Measurements from ENCODE around the gene UBE2H. TPM values are rescaled to one million over a fixed set of nuclear protein-coding genes. Genes with fewer than 3 reads are reported as not detected.

The UBE2H gene
- total RNA-seq, 1 donor from 2014 or later: 112 TPM

- Histone ChIP-seq H3K36me3 (no peaks in the 10 kb centered on the region), H3K27me3 (ENCODE audit: low read depth) (peaks cover 91% of the 10 kb centered on the region), H3K9me3 (replicated peaks) (no peaks in the 10 kb centered on the region), H3K4me3 (no peak overlapping the region), H3K27ac (replicated peaks) (no peak overlapping the region), H3K4me1 (peaks cover 37% of the 10 kb centered on the region)
- TF ChIP-seq CTCF (IDR thresholded peaks at IDR 0.05; ENCODE audit: borderline replicate concordance): no peak
- intact Hi-C loops (cut with micrococcal nuclease): no loop called here
- no peak for DNase-seq
Measured at GRCh38 chr7:129786825-129787563, 165.8 kb downstream of the UBE2H start.

GRCh38 chr7:129785685-129786514 lies 166.9 kb downstream of the UBE2H start:
- no peaks in the 10 kb centered on the region for H3K9me3 ChIP-seq (replicated peaks)
- intact Hi-C loops (cut with micrococcal nuclease): no loop called here
- H3K27ac ChIP-seq (replicated peaks): no peak overlapping the region
- H3K36me3 ChIP-seq: no peaks in the 10 kb centered on the region
- peak overlapping the region; percentile 36 for H3K4me3 ChIP-seq
- peaks cover 98% of the 10 kb centered on the region for H3K27me3 ChIP-seq (ENCODE audit: low read depth)
- peaks cover 48% of the 10 kb centered on the region for H3K4me1 ChIP-seq
- DNase-seq: no peak
- no peak for TF ChIP-seq CTCF (IDR thresholded peaks at IDR 0.05; ENCODE audit: borderline replicate concordance)

GRCh38 chr7:129784783-129785684 lies 167.7 kb downstream of the UBE2H start:
- peaks cover 57% of the 10 kb centered on the region for H3K4me1 ChIP-seq
- H3K36me3 ChIP-seq: no peaks in the 10 kb centered on the region
- peaks cover 100% of the 10 kb centered on the region for H3K27me3 ChIP-seq (ENCODE audit: low read depth)
- H3K9me3 ChIP-seq (replicated peaks): no peaks in the 10 kb centered on the region
- DNase-seq: peak; percentile 25
- TF ChIP-seq CTCF (IDR thresholded peaks at IDR 0.05; ENCODE audit: borderline replicate concordance): no peak
- intact Hi-C loops (cut with micrococcal nuclease): no loop called here
- no peak overlapping the region for H3K27ac ChIP-seq (replicated peaks)
- H3K4me3 ChIP-seq: peak overlapping the region; percentile 36

GRCh38 chr7:129784437-129784782 lies 168.3 kb downstream of the UBE2H start:
- H3K27ac ChIP-seq (replicated peaks): no peak overlapping the region
- intact Hi-C loops (cut with micrococcal nuclease): no loop called here
- H3K27me3 ChIP-seq (ENCODE audit: low read depth): peaks cover 100% of the 10 kb centered on the region
- no peaks in the 10 kb centered on the region for H3K36me3 ChIP-seq
- peak overlapping the region; percentile 36 for H3K4me3 ChIP-seq
- no peak for TF ChIP-seq CTCF (IDR thresholded peaks at IDR 0.05; ENCODE audit: borderline replicate concordance)
- no peaks in the 10 kb centered on the region for H3K9me3 ChIP-seq (replicated peaks)
- no peak for DNase-seq
- peaks cover 63% of the 10 kb centered on the region for H3K4me1 ChIP-seq

GRCh38 chr7:129783584-129783919 lies 169.2 kb downstream of the UBE2H start:
- Histone ChIP-seq H3K27me3 (ENCODE audit: low read depth) (peaks cover 100% of the 10 kb centered on the region), H3K4me3 (peak overlapping the region; percentile 6), H3K4me1 (peaks cover 72% of the 10 kb centered on the region)

More at GRCh38 chr7:129783584-129783919, 169.2 kb downstream of the UBE2H start:
- no peak for DNase-seq
- no peak for TF ChIP-seq CTCF (IDR thresholded peaks at IDR 0.05; ENCODE audit: borderline replicate concordance)
- Histone ChIP-seq H3K9me3 (replicated peaks) (no peaks in the 10 kb centered on the region), H3K27ac (replicated peaks) (no peak overlapping the region), H3K36me3 (no peaks in the 10 kb centered on the region)
- intact Hi-C loops (cut with micrococcal nuclease): no loop called here
